ENCODE results near the gene NRIP1. TPM values are rescaled to one million over a fixed set of nuclear protein-coding genes. Genes with fewer than 3 reads are reported as not detected.

The NRIP1 gene
- total and polyA plus RNA-seq, 2 of the 8 experiments (the other 6 are each of a cell fraction or from before 2014, with no cell fraction given): 1.5 to 9.3 TPM

DNA sequence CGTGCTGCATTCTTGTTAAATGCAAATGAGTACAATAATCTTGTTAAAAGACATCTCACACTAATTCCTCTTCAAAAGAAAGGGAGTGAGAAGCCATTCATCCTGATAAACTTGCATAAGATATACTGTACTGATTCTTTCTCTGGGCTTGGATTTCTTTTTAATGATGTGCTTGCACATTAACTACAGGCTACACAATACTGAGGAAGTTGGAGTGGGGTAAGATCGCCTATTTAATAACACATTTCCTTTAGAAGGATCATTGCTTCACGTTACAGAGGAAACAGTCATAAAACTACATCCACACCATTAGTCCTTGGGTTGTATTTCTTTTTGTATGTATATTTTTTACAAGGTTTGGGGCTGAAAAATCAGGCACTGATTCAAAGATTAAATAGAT, 36.6 kb downstream of the NRIP1 start (continued):
- TF ChIP-seq, protein P1, sequence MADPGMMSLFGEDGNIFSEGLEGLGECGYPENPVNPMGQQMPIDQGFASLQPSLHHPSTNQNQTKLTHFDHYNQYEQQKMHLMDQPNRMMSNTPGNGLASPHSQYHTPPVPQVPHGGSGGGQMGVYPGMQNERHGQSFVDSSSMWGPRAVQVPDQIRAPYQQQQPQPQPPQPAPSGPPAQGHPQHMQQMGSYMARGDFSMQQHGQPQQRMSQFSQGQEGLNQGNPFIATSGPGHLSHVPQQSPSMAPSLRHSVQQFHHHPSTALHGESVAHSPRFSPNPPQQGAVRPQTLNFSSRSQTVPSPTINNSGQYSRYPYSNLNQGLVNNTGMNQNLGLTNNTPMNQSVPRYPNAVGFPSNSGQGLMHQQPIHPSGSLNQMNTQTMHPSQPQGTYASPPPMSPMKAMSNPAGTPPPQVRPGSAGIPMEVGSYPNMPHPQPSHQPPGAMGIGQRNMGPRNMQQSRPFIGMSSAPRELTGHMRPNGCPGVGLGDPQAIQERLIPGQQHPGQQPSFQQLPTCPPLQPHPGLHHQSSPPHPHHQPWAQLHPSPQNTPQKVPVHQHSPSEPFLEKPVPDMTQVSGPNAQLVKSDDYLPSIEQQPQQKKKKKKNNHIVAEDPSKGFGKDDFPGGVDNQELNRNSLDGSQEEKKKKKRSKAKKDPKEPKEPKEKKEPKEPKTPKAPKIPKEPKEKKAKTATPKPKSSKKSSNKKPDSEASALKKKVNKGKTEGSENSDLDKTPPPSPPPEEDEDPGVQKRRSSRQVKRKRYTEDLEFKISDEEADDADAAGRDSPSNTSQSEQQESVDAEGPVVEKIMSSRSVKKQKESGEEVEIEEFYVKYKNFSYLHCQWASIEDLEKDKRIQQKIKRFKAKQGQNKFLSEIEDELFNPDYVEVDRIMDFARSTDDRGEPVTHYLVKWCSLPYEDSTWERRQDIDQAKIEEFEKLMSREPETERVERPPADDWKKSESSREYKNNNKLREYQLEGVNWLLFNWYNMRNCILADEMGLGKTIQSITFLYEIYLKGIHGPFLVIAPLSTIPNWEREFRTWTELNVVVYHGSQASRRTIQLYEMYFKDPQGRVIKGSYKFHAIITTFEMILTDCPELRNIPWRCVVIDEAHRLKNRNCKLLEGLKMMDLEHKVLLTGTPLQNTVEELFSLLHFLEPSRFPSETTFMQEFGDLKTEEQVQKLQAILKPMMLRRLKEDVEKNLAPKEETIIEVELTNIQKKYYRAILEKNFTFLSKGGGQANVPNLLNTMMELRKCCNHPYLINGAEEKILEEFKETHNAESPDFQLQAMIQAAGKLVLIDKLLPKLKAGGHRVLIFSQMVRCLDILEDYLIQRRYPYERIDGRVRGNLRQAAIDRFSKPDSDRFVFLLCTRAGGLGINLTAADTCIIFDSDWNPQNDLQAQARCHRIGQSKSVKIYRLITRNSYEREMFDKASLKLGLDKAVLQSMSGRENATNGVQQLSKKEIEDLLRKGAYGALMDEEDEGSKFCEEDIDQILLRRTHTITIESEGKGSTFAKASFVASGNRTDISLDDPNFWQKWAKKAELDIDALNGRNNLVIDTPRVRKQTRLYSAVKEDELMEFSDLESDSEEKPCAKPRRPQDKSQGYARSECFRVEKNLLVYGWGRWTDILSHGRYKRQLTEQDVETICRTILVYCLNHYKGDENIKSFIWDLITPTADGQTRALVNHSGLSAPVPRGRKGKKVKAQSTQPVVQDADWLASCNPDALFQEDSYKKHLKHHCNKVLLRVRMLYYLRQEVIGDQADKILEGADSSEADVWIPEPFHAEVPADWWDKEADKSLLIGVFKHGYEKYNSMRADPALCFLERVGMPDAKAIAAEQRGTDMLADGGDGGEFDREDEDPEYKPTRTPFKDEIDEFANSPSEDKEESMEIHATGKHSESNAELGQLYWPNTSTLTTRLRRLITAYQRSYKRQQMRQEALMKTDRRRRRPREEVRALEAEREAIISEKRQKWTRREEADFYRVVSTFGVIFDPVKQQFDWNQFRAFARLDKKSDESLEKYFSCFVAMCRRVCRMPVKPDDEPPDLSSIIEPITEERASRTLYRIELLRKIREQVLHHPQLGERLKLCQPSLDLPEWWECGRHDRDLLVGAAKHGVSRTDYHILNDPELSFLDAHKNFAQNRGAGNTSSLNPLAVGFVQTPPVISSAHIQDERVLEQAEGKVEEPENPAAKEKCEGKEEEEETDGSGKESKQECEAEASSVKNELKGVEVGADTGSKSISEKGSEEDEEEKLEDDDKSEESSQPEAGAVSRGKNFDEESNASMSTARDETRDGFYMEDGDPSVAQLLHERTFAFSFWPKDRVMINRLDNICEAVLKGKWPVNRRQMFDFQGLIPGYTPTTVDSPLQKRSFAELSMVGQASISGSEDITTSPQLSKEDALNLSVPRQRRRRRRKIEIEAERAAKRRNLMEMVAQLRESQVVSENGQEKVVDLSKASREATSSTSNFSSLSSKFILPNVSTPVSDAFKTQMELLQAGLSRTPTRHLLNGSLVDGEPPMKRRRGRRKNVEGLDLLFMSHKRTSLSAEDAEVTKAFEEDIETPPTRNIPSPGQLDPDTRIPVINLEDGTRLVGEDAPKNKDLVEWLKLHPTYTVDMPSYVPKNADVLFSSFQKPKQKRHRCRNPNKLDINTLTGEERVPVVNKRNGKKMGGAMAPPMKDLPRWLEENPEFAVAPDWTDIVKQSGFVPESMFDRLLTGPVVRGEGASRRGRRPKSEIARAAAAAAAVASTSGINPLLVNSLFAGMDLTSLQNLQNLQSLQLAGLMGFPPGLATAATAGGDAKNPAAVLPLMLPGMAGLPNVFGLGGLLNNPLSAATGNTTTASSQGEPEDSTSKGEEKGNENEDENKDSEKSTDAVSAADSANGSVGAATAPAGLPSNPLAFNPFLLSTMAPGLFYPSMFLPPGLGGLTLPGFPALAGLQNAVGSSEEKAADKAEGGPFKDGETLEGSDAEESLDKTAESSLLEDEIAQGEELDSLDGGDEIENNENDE (IDR thresholded peaks at IDR 0.05; ENCODE audit: insufficient replicate concordance, low read length): no peak
- TF ChIP-seq SIRT6 (IDR thresholded peaks at IDR 0.05; ENCODE audit: low read length): no peak
- no peak for TF ChIP-seq TAF7 (optimal IDR thresholded peaks at IDR 0.05; ENCODE audit: borderline replicate concordance, low read depth, low read length)
- TF ChIP-seq POU5F1 (IDR thresholded peaks at IDR 0.05; ENCODE audit: low read depth, low read length): no peak
- no peak for TF ChIP-seq BRCA1 (IDR thresholded peaks at IDR 0.05; ENCODE audit: low read depth, low read length)
- no peak for TF ChIP-seq SP4 (IDR thresholded peaks at IDR 0.05; ENCODE audit: low read length)
